LHCN-M2 (cell line): ENCODE results near the gene TNKS2. TPM values are rescaled to one million over a fixed set of nuclear protein-coding genes. Genes with fewer than 3 reads are reported as not detected.

Source experiments
- DNase-seq: peaks from one replicate; pipeline ENCODE4 v3.0.0-alpha.2; 2012; ENCODE audit warnings: low read depth
- total RNA-seq: library from RNA; depleted of rRNA; stranded (reverse); fragments of >200 nt; gene quantifications from 2 replicates; pipeline ENCODE4 v1.2.3, GENCODE V29; 2014; rRNA removed

Gene TNKS2
- total RNA-seq, 1 experiment from 2014 or later: 30.6 TPM

GRCh38 chr10:91908337-91909116 is 110.3 kb downstream of the TNKS2 start:
- DNase-seq: peak; percentile 76

DNA sequence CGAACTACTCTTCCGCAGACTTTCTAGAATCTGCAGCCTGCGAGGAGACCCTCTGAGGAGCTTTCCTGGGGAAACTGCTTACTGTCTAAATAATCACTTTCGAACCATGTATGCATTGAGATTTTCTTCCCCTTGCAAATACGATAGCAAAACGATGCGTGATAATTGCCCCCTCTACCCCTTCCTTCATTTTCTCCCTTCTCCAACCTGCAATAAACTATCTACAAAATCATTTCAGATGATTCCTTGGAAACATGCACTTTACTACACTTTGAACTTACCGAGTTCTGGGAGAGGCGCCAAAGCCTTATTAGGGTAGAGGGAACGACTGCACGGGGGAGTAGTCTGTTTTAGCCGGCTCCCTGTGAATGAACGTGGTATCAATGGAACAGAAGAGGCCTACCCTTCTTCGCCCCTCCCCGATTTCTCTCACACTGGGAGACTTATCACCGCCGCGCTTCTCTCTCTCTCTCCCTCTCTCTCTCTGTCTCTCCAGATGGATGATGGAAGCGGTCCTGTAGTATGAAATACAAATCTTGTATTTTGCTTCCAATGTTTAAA is 111.0 kb downstream of the TNKS2 start, which contains the start of gene FGFBP3:
Gene FGFBP3, minus strand, starts transcription at position 370 of the 561 bp plus-strand sequence. CDS start 517 bp downstream, outside the sequence.
- peak; percentile 30 for DNase-seq

GRCh38 chr10:91910467-91910866 is 112.2 kb downstream of the TNKS2 start:
- no peak for DNase-seq

Other genes starting within 250 kb of the TNKS2 start
- 74.9 and 101 TPM in 2 replicates for gene PPP1R3C, start 165.4 kb upstream of the TNKS2 start, total RNA-seq
- gene FGFBP3, start 111.1 kb downstream of the TNKS2 start, total RNA-seq: 0.40 and 0.64 TPM in 2 replicates
- gene BTAF1, start 125.3 kb downstream of the TNKS2 start, total RNA-seq: 28.7 TPM in 2 replicates